Measurements from ENCODE around the gene MAPK11.

MAPK11 gene

GRCh38 chr22:50250249-50250554, 20.0 kb downstream of the MAPK11 start:
- Histone ChIP-seq H3K4me3 (ENCODE audit: low read length) (peak overlapping the region; percentile 97), H3K4me1 (ENCODE audit: control insufficient read depth, insufficient read depth, low read length) (peaks cover 14% of the 10 kb centered on the region), H3K27me3 (ENCODE audit: control insufficient read depth, insufficient read depth, low read length) (no peaks in the 10 kb centered on the region), H3K27ac (ENCODE audit: low read depth, low read length) (no peak overlapping the region), H3K36me3 (ENCODE audit: control insufficient read depth, insufficient read depth, low read length) (peaks cover 15% of the 10 kb centered on the region), H3K9ac (ENCODE audit: low read length) (peak overlapping the region; percentile 1)

GRCh38 chr22:50249341-50250248, 20.6 kb downstream of the MAPK11 start:
- Histone ChIP-seq H3K27me3 (ENCODE audit: control insufficient read depth, insufficient read depth, low read length) (no peaks in the 10 kb centered on the region), H3K4me3 (ENCODE audit: low read length) (peak overlapping the region; percentile 97), H3K9ac (ENCODE audit: low read length) (no peak overlapping the region), H3K36me3 (ENCODE audit: control insufficient read depth, insufficient read depth, low read length) (peaks cover 15% of the 10 kb centered on the region), H3K27ac (ENCODE audit: low read depth, low read length) (no peak overlapping the region), H3K4me1 (ENCODE audit: control insufficient read depth, insufficient read depth, low read length) (peaks cover 14% of the 10 kb centered on the region)

GRCh38 chr22:50248196-50249081, 21.7 kb downstream of the MAPK11 start:
- Histone ChIP-seq H3K4me3 (ENCODE audit: low read length) (no peak overlapping the region), H3K27ac (ENCODE audit: low read depth, low read length) (no peak overlapping the region), H3K36me3 (ENCODE audit: control insufficient read depth, insufficient read depth, low read length) (peaks cover 15% of the 10 kb centered on the region), H3K4me1 (ENCODE audit: control insufficient read depth, insufficient read depth, low read length) (peaks cover 17% of the 10 kb centered on the region), H3K9ac (ENCODE audit: low read length) (no peak overlapping the region), H3K27me3 (ENCODE audit: control insufficient read depth, insufficient read depth, low read length) (no peaks in the 10 kb centered on the region)

- H3K4me1 ChIP-seq (ENCODE audit: control insufficient read depth, insufficient read depth, low read length), result peaks cover 17% of the 10 kb centered on the region
- H3K27ac ChIP-seq (ENCODE audit: low read depth, low read length), result no peak overlapping the region
- no peaks in the 10 kb centered on the region for H3K27me3 ChIP-seq (ENCODE audit: control insufficient read depth, insufficient read depth, low read length)
- no peak overlapping the region for H3K4me3 ChIP-seq (ENCODE audit: low read length)
- peaks cover 15% of the 10 kb centered on the region for H3K36me3 ChIP-seq (ENCODE audit: control insufficient read depth, insufficient read depth, low read length)
- no peak overlapping the region for H3K9ac ChIP-seq (ENCODE audit: low read length)
Measured at GRCh38 chr22:50247748-50248147, 22.4 kb downstream of the MAPK11 start.

GRCh38 chr22:50246242-50247175, 23.7 kb downstream of the MAPK11 start:
- H3K27ac ChIP-seq (ENCODE audit: low read depth, low read length), result no peak overlapping the region
- no peaks in the 10 kb centered on the region for H3K27me3 ChIP-seq (ENCODE audit: control insufficient read depth, insufficient read depth, low read length)
- no peak overlapping the region for H3K9ac ChIP-seq (ENCODE audit: low read length)
- peaks cover 17% of the 10 kb centered on the region for H3K4me1 ChIP-seq (ENCODE audit: control insufficient read depth, insufficient read depth, low read length)
- peaks cover 15% of the 10 kb centered on the region for H3K36me3 ChIP-seq (ENCODE audit: control insufficient read depth, insufficient read depth, low read length)
- peak overlapping the region; percentile 82 for H3K4me3 ChIP-seq (ENCODE audit: low read length)

GRCh38 chr22:50245214-50246072, 24.7 kb downstream of the MAPK11 start:
- Histone ChIP-seq H3K4me1 (ENCODE audit: control insufficient read depth, insufficient read depth, low read length) (peaks cover 11% of the 10 kb centered on the region), H3K9ac (ENCODE audit: low read length) (peak overlapping the region; percentile 50)

GRCh38 chr22:50244420-50245213, 25.6 kb downstream of the MAPK11 start, which contains the start of gene TUBGCP6:
TSS of gene TUBGCP6 (minus strand) at chr22:50245023. CDS start at chr22:50244459, 564 bp downstream.
- Histone ChIP-seq H3K9ac (ENCODE audit: low read length) (peak within 1 kb of the TSS; percentile 50), H3K4me1 (ENCODE audit: control insufficient read depth, insufficient read depth, low read length) (peaks cover 3% of the 10 kb centered on the region), H3K4me3 (ENCODE audit: low read length) (peak within 1 kb of the TSS; percentile 82), H3K36me3 (ENCODE audit: control insufficient read depth, insufficient read depth, low read length) (peaks cover 21% of the 10 kb centered on the region), H3K27ac (ENCODE audit: low read depth, low read length) (peak within 1 kb of the TSS; percentile 91), H3K27me3 (ENCODE audit: control insufficient read depth, insufficient read depth, low read length) (no peaks in the 10 kb centered on the region)

More at GRCh38 chr22:50245214-50246072, 24.7 kb downstream of the MAPK11 start:
- no peaks in the 10 kb centered on the region for H3K27me3 ChIP-seq (ENCODE audit: control insufficient read depth, insufficient read depth, low read length)
- peak overlapping the region; percentile 91 for H3K27ac ChIP-seq (ENCODE audit: low read depth, low read length)
- peaks cover 15% of the 10 kb centered on the region for H3K36me3 ChIP-seq (ENCODE audit: control insufficient read depth, insufficient read depth, low read length)
- peak overlapping the region; percentile 82 for H3K4me3 ChIP-seq (ENCODE audit: low read length)

GRCh38 chr22:50243685-50244419, 26.3 kb downstream of the MAPK11 start:
- Histone ChIP-seq H3K36me3 (ENCODE audit: control insufficient read depth, insufficient read depth, low read length) (peaks cover 21% of the 10 kb centered on the region), H3K27ac (ENCODE audit: low read depth, low read length) (peak overlapping the region; percentile 91), H3K27me3 (ENCODE audit: control insufficient read depth, insufficient read depth, low read length) (no peaks in the 10 kb centered on the region), H3K4me3 (ENCODE audit: low read length) (peak overlapping the region; percentile 82), H3K4me1 (ENCODE audit: control insufficient read depth, insufficient read depth, low read length) (peaks cover 3% of the 10 kb centered on the region), H3K9ac (ENCODE audit: low read length) (peak overlapping the region; percentile 50)

- H3K4me1 ChIP-seq (ENCODE audit: control insufficient read depth, insufficient read depth, low read length), result peaks cover 3% of the 10 kb centered on the region
- H3K27ac ChIP-seq (ENCODE audit: low read depth, low read length), result no peak overlapping the region
Measured at GRCh38 chr22:50242406-50242949, 27.7 kb downstream of the MAPK11 start.

GRCh38 chr22:50238755-50239154, 31.4 kb downstream of the MAPK11 start:
- Histone ChIP-seq H3K27me3 (ENCODE audit: control insufficient read depth, insufficient read depth, low read length) (no peaks in the 10 kb centered on the region), H3K27ac (ENCODE audit: low read depth, low read length) (no peak overlapping the region), H3K9ac (ENCODE audit: low read length) (no peak overlapping the region), H3K36me3 (ENCODE audit: control insufficient read depth, insufficient read depth, low read length) (peaks cover 10% of the 10 kb centered on the region), H3K4me3 (ENCODE audit: low read length) (no peak overlapping the region), H3K4me1 (ENCODE audit: control insufficient read depth, insufficient read depth, low read length) (no peaks in the 10 kb centered on the region)

More at GRCh38 chr22:50242406-50242949, 27.7 kb downstream of the MAPK11 start:
- Histone ChIP-seq H3K9ac (ENCODE audit: low read length) (no peak overlapping the region), H3K4me3 (ENCODE audit: low read length) (peak overlapping the region; percentile 51), H3K36me3 (ENCODE audit: control insufficient read depth, insufficient read depth, low read length) (peaks cover 16% of the 10 kb centered on the region), H3K27me3 (ENCODE audit: control insufficient read depth, insufficient read depth, low read length) (no peaks in the 10 kb centered on the region)
